HCT116 (cell line): ENCODE measurements around the gene HMCN2.

ENCODE experiments used
- CTCF ChIP-seq, 3 experiments: fragments of 200-600 bp in 1 of 3; sonication (generic) in 1 of 3; IDR thresholded peaks in 2 of 3; conservative IDR thresholded peaks in 1 of 3; 2 replicates each; pipeline ENCODE4 v1.5.1; 2012 to 2017; ENCODE audit warnings: low read depth in 2 of 3, low read length in 2 of 3, antibody characterized with exemption in 1 of 3, borderline replicate concordance in 1 of 3, control low read depth in 1 of 3, mild to moderate bottlenecking in 1 of 3, mixed read lengths in 1 of 3, mixed run types in 1 of 3, moderate library complexity in 1 of 3; ENCODE audit not compliant: insufficient read depth in 1 of 3
- POLR2A ChIP-seq: IDR thresholded peaks from 2 replicates; pipeline ENCODE4 v1.7.0; 2011; ENCODE audit warnings: borderline replicate concordance; ENCODE audit not compliant: insufficient read depth, insufficient read length; ENCODE audit errors: extremely low read depth
- POLR2AphosphoS5 ChIP-seq: IDR thresholded peaks from 2 replicates; pipeline ENCODE4 v1.6.1; 2011; ENCODE audit warnings: mild to moderate bottlenecking, low read depth, low read length, moderate library complexity
- ZNF274 ChIP-seq: fragments of 200-500 bp; sonication (Bioruptor generic); IDR thresholded peaks from 2 replicates; pipeline ENCODE4 v1.6.1; 2014; ENCODE audit warnings: mild to moderate bottlenecking, low read depth, low read length, inconsistent platforms

- TF ChIP-seq CTCF (IDR thresholded peaks at IDR 0.05 in 2 of 3, conservative IDR thresholded peaks at IDR 0.05 in 1 of 3; ENCODE audit: borderline replicate concordance in 1 of 3, insufficient read depth in 1 of 3, low read depth in 2 of 3, low read length in 2 of 3) (no peak), POLR2AphosphoS5 (no peak), ZNF274 (no peak), POLR2A (no peak)
These were observed 197.4 kb downstream of the HMCN2 start for GRCh38 chr9:130462685-130463540.
